BJ (cell line): Measurements from ENCODE around the gene ANO4. TPM values are rescaled to one million over a fixed set of nuclear protein-coding genes. Genes with fewer than 3 reads are reported as not detected.

ENCODE experiments used
- CTCF ChIA-PET: fragments of 350-600 bp; formaldehyde crosslinking; extraction: SDS; loops from one replicate; lab custom pipeline; 2021; ENCODE audit warnings: antibody characterized with exemption, inconsistent platforms; lab: Yijun Ruan, JAX
- POLR2A ChIA-PET: fragments of 300-600 bp; sonication (Branson Sonifier 250); formaldehyde crosslinking; extraction: SDS; loops from one replicate; lab custom pipeline; 2021; ENCODE audit warnings: antibody characterized with exemption; lab: Charles Lee
- DNase-seq: peaks from one replicate; pipeline ENCODE4 v3.0.0-alpha.2; 2011; ENCODE audit warnings: low read depth
- H3K27me3 ChIP-seq: 2 replicates; pipeline ENCODE4 v1.6.0; 2011; ENCODE audit warnings: low read length; ENCODE audit not compliant: control insufficient read depth, insufficient read depth
- H3K36me3 ChIP-seq: 2 replicates; pipeline ENCODE4 v1.5.1; 2011; ENCODE audit warnings: low read length; ENCODE audit not compliant: control insufficient read depth, insufficient read depth
- H3K4me3 ChIP-seq: 2 replicates; pipeline ENCODE4 v1.5.1; 2011; ENCODE audit warnings: low read depth, mild to moderate bottlenecking, control low read depth, low read length
- polyA plus RNA-seq: library from polyadenylated mRNA; depleted of rRNA; stranded (reverse); fragments of >200 nt; gene quantifications from 2 replicates; pipeline ENCODE4 v1.2.3, GENCODE V29; 2011
- TF ChIP-seq, protein P1 (sequence below): IDR thresholded peaks from 2 replicates; pipeline ENCODE4 v1.5.1; 2011; ENCODE audit warnings: low read depth, mild to moderate bottlenecking, control low read depth, inconsistent platforms, low read length, moderate library complexity; ENCODE audit not compliant: insufficient read depth

The ANO4 gene
- polyA plus RNA-seq, 1 experiment, result 7.1 TPM

DNA sequence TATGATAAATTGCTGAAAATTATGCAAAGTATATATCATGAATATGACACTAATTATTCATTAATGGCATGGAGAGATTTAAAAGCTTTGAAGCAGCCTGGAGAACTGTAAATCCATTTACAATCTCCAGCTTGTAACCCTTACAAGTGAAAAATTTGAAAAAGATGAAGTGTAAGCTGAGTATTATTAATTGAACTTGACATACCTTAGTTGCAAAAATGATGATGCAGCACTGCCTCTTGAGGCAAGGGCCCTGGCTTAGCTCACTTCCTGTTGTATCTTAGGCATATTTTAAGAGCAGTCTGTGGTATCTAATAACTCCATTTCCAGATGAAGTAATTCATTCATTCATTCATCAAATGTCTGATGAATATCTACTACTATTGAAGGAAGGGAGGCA is 158.6 kb downstream of the ANO4 start:
- no peaks in the 10 kb centered on the region for H3K27me3 ChIP-seq
- CTCF ChIA-PET, result no interaction called here
- H3K4me3 ChIP-seq, result no peak overlapping the region
- H3K36me3 ChIP-seq, result no peaks in the 10 kb centered on the region
- POLR2A ChIA-PET, result no interaction called here
- TF ChIP-seq, protein P1, sequence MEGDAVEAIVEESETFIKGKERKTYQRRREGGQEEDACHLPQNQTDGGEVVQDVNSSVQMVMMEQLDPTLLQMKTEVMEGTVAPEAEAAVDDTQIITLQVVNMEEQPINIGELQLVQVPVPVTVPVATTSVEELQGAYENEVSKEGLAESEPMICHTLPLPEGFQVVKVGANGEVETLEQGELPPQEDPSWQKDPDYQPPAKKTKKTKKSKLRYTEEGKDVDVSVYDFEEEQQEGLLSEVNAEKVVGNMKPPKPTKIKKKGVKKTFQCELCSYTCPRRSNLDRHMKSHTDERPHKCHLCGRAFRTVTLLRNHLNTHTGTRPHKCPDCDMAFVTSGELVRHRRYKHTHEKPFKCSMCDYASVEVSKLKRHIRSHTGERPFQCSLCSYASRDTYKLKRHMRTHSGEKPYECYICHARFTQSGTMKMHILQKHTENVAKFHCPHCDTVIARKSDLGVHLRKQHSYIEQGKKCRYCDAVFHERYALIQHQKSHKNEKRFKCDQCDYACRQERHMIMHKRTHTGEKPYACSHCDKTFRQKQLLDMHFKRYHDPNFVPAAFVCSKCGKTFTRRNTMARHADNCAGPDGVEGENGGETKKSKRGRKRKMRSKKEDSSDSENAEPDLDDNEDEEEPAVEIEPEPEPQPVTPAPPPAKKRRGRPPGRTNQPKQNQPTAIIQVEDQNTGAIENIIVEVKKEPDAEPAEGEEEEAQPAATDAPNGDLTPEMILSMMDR, result no peak
- DNase-seq, result no peak

DNA sequence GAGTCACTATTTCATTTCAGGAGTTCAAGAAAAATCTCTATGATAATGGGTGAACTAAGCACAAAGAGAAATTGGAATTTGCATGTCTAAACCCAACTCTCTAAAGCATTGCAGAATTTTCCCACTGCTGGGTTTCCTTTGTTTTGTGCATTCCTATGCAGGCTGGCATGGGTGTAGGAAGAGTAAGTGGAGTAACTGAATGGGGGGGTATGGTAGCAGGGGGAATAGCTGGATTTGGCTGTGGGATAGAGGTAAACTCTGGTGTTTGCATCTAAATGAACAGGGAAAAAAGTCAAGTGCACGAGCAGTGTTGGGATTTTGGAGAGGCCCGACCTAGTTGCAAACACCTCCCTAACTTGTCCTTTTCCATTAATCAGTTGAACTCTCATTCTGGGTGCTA is 159.1 kb downstream of the ANO4 start:
- DNase-seq, result no peak
- no peak overlapping the region for H3K4me3 ChIP-seq
- POLR2A ChIA-PET, result no interaction called here
- CTCF ChIA-PET, result no interaction called here
- TF ChIP-seq, protein P1, result no peak
- H3K36me3 ChIP-seq, result no peaks in the 10 kb centered on the region
- no peaks in the 10 kb centered on the region for H3K27me3 ChIP-seq

DNA sequence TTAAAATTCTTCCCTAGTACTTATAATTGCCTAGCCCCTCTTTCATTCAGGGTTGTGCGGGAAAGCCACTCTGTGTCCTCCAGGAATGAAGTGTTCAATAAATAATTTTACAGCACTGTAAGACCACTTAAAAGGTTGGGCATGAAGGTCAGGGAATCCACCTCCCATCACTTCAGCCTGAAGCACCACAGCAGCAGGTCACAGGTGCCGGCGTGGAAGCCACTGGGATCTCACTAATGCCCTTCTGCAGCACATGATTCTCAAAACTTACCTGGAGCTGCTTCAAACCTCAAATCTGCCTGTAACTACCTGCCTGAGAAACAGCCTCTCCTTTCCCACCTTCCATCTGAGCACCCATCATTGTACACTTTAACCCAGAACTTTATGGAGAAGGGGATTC is 159.5 kb downstream of the ANO4 start:
- DNase-seq, result no peak
- H3K36me3 ChIP-seq, result no peaks in the 10 kb centered on the region
- H3K4me3 ChIP-seq, result no peak overlapping the region
- H3K27me3 ChIP-seq, result no peaks in the 10 kb centered on the region
- POLR2A ChIA-PET, result no interaction called here
- TF ChIP-seq, protein P1, result no peak
- CTCF ChIA-PET, result interaction anchor here (0.6 kb wide), 1 partner anchor 292 kb away, joined by 3 read pairs; no protein-coding TSS in a partner anchor

DNA sequence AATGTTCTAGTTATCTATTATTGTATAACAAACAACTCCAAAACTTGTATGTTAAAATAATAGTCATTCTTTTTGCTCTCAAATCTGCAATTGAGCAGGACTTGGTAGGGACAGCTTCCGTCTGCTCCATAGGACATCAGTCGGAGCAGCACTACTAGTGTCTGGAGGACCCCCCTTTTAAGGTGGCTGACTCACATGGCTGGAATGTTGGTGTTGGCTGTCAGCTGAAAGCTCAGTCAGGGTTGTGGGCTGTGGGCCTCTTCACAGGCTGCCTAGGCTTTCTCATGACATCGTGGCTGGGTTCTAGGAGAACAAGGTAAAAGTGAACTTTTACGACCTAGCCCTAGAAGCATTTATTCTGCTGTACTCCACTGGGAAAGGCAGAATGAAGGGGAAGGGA is 160.6 kb downstream of the ANO4 start:
- Histone ChIP-seq H3K4me3 (no peak overlapping the region), H3K36me3 (no peaks in the 10 kb centered on the region), H3K27me3 (no peaks in the 10 kb centered on the region)
- ChIA-PET POLR2A (no interaction called here), CTCF (no interaction called here)
- DNase-seq, result no peak
- TF ChIP-seq, protein P1, result no peak

DNA sequence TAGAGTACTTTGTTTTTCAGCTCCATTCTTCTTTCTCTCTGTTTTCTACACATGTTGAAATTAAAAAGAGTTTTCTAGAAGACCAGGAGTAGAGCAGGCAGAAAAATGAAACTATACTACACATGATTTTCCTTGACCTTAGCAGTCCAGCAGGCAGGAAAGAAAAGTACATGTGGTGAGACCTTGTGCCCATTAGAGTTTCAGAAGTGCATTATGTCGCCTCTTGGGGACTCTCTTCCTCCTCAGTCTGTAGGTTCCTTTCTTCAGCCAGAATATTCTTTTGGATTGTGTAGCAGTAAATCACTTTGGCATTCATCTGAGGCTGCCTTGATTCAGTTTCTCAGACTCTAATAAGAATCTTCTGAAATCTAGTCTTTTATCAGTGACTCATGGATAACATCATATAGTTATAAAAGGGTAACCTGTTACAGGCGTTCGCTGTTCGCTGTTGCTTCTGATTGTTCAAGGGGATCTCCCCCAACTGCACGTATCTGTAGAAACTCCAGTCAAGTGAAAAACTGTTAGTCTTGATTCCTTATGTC is 161.8 kb downstream of the ANO4 start:
- Histone ChIP-seq H3K4me3 (no peak overlapping the region), H3K36me3 (no peaks in the 10 kb centered on the region), H3K27me3 (no peaks in the 10 kb centered on the region)
- POLR2A ChIA-PET, result no interaction called here
- TF ChIP-seq, protein P1, result no peak
- CTCF ChIA-PET, result interaction anchor here (0.8 kb wide), 2 partner anchors 90 to 119 kb away, joined by 3 to 4 read pairs; no protein-coding TSS in a partner anchor
- DNase-seq, result no peak
